Measurements from ENCODE around the gene WNT10A.

GRCh38 chr2:218880102-218880858 is at the start of gene WNT10A:
- no peak for TF ChIP-seq FOXP2 (optimal IDR thresholded peaks at IDR 0.05; ENCODE audit: borderline replicate concordance, extremely low read depth, extremely low read length, insufficient read depth)
- no peak for TF ChIP-seq POLR2AphosphoS5 (IDR thresholded peaks at IDR 0.05; ENCODE audit: low read depth, low read length)
- no peak for TF ChIP-seq TAF1 (IDR thresholded peaks at IDR 0.05; ENCODE audit: borderline replicate concordance, insufficient read depth, low read length)

Data from PFSK-1 (cell line).